Type B pancreatic cell (in vitro differentiated cells): Measurements from ENCODE around the gene KRTAP2-2. TPM values are rescaled to one million over a fixed set of nuclear protein-coding genes. Genes with fewer than 3 reads are reported as not detected.
"Not testable (repeated sequence)": the region's sequence is repeated elsewhere in the genome, so short reads cannot be mapped to it uniquely, and the experiment has no call there.

Source experiments
- DNase-seq: peaks from one replicate; pipeline ENCODE4 v3.0.0; 2021; ENCODE audit warnings: mixed read lengths; ENCODE audit not compliant: unreplicated experiment; ENCODE audit errors: extremely low spot score
- H3K27ac Mint-ChIP-seq: 2 replicates; pipeline ENCODE4 v1.8.0; 2021; ENCODE audit warnings: mild to moderate bottlenecking, mixed read lengths
- H3K27me3 Mint-ChIP-seq: 2 replicates; pipeline ENCODE4 v1.8.0; 2021; ENCODE audit warnings: mixed read lengths
- H3K36me3 Mint-ChIP-seq: 2 replicates; pipeline ENCODE4 v1.8.0; 2021; ENCODE audit warnings: mixed read lengths
- H3K4me1 Mint-ChIP-seq: one replicate; pipeline ENCODE4 v1.8.0; 2021; ENCODE audit warnings: mixed read lengths; ENCODE audit not compliant: unreplicated experiment
- H3K4me3 Mint-ChIP-seq: 2 replicates; pipeline ENCODE4 v1.8.0; 2021; ENCODE audit warnings: mild to moderate bottlenecking, mixed read lengths
- H3K9me3 Mint-ChIP-seq: 2 replicates; pipeline ENCODE4 v1.8.0; 2021; ENCODE audit warnings: mixed read lengths
- CTCF ChIP-seq: fragments of 200-600 bp; sonication (generic); conservative IDR thresholded peaks from 2 replicates; pipeline ENCODE4 v1.5.0; 2021; ENCODE audit warnings: antibody characterized with exemption, mild to moderate bottlenecking
- total RNA-seq: library from RNA; stranded (reverse); gene quantifications from 2 replicates; pipeline ENCODE4 v1.2.1, GENCODE V29; 2021; ENCODE audit warnings: low replicate concordance

The KRTAP2-2 gene
- total RNA-seq, 1 donor from 2014 or later, result not detected

- peaks cover 5% of the 10 kb centered on the region for H3K36me3 Mint-ChIP-seq
- no peaks in the 10 kb centered on the region for H3K27me3 Mint-ChIP-seq
- H3K4me3 Mint-ChIP-seq, result no peak within 1 kb of the TSS
- no peak for TF ChIP-seq CTCF
- H3K9me3 Mint-ChIP-seq, result peaks cover 6% of the 10 kb centered on the region
- no peak for DNase-seq
- H3K27ac Mint-ChIP-seq, result no peak within 1 kb of the TSS
- H3K4me1 Mint-ChIP-seq, result peaks cover 10% of the 10 kb centered on the region
These were observed 43.0 kb upstream of the KRTAP2-2 start, which contains the start of gene KRTAP4-8 for GRCh38 chr17:41098042-41098441. Gene KRTAP4-8 (minus strand): TSS chr17:41098142. CDS start chr17:41098084, 58 bp downstream.

- no peaks in the 10 kb centered on the region for H3K27me3 Mint-ChIP-seq
- no peak overlapping the region for H3K4me3 Mint-ChIP-seq
- peaks cover 5% of the 10 kb centered on the region for H3K36me3 Mint-ChIP-seq
- H3K27ac Mint-ChIP-seq, result no peak overlapping the region
- H3K9me3 Mint-ChIP-seq, result peaks cover 6% of the 10 kb centered on the region
- H3K4me1 Mint-ChIP-seq, result peaks cover 10% of the 10 kb centered on the region
- DNase-seq, result no peak
- no peak for TF ChIP-seq CTCF
These were observed 41.0 kb upstream of the KRTAP2-2 start for GRCh38 chr17:41096055-41096454.

- not testable (repeated sequence) for H3K27ac Mint-ChIP-seq, H3K36me3 Mint-ChIP-seq, H3K4me1 Mint-ChIP-seq, H3K4me3 Mint-ChIP-seq, H3K9me3 Mint-ChIP-seq, DNase-seq, H3K27me3 Mint-ChIP-seq
These were observed 33.8 kb upstream of the KRTAP2-2 start for GRCh38 chr17:41088760-41089352.

- H3K27ac Mint-ChIP-seq, H3K4me1 Mint-ChIP-seq, DNase-seq, H3K9me3 Mint-ChIP-seq, H3K4me3 Mint-ChIP-seq, H3K36me3 Mint-ChIP-seq, H3K27me3 Mint-ChIP-seq: not testable (repeated sequence)
These were observed 29.2 kb upstream of the KRTAP2-2 start, which contains the start of gene KRTAP4-7 for GRCh38 chr17:41084100-41084856. Gene KRTAP4-7 (plus strand): TSS chr17:41084150. CDS start chr17:41084207, 57 bp downstream.

GRCh38 chr17:41083427-41083826, 28.4 kb upstream of the KRTAP2-2 start:
- not testable (repeated sequence) for H3K27ac Mint-ChIP-seq, H3K4me1 Mint-ChIP-seq, H3K9me3 Mint-ChIP-seq, H3K4me3 Mint-ChIP-seq, H3K27me3 Mint-ChIP-seq, H3K36me3 Mint-ChIP-seq, DNase-seq

- Mint-ChIP-seq H3K4me3 (peak overlapping the region; percentile 21), H3K9me3 (peaks cover 5% of the 10 kb centered on the region), H3K4me1 (peaks cover 6% of the 10 kb centered on the region), H3K27me3 (no peaks in the 10 kb centered on the region), H3K27ac (peak overlapping the region; percentile 74), H3K36me3 (peaks cover 4% of the 10 kb centered on the region)
- DNase-seq, result no peak
- TF ChIP-seq CTCF, result no peak
These were observed 27.6 kb upstream of the KRTAP2-2 start for GRCh38 chr17:41082626-41083025.

GRCh38 chr17:41076788-41077187, 21.8 kb upstream of the KRTAP2-2 start:
- Mint-ChIP-seq H3K27me3 (peaks cover 4% of the 10 kb centered on the region), H3K27ac (no peak overlapping the region), H3K4me1 (no peaks in the 10 kb centered on the region), H3K9me3 (no peaks in the 10 kb centered on the region), H3K4me3 (no peak overlapping the region), H3K36me3 (peaks cover 4% of the 10 kb centered on the region)
- no peak for DNase-seq
- TF ChIP-seq CTCF, result no peak
